ENCODE measurements around the gene IFITM10. TPM values are rescaled to one million over a fixed set of nuclear protein-coding genes. Genes with fewer than 3 reads are reported as not detected.

The IFITM10 gene
- total RNA-seq, 1 donor from 2014 or later = 4.9 TPM

GRCh38 chr11:1791912-1792311, 41.5 kb upstream of the IFITM10 start:
- no peaks in the 10 kb centered on the region for H3K9me3 ChIP-seq
- peaks cover 2% of the 10 kb centered on the region for H3K4me1 ChIP-seq
- no peak overlapping the region for H3K27ac ChIP-seq
- H3K36me3 ChIP-seq = no peaks in the 10 kb centered on the region
- no peak for DNase-seq (ENCODE audit: extremely low spot score in 2 of 2)
- no peaks in the 10 kb centered on the region for H3K27me3 ChIP-seq
- no peak overlapping the region for H3K4me3 ChIP-seq
- intact Hi-C loops (cut with DNase I) = no loop called here
- TF ChIP-seq POLR2AphosphoS5 (IDR thresholded peaks at IDR 0.05; ENCODE audit: insufficient read depth in 1 of 2, low read depth in 1 of 2) = no peak
- no peak for TF ChIP-seq CTCF (IDR thresholded peaks at IDR 0.05)
- TF ChIP-seq POLR2A (IDR thresholded peaks at IDR 0.05) = no peak

GRCh38 chr11:1786466-1786865, 36.1 kb upstream of the IFITM10 start:
- intact Hi-C loops (cut with DNase I) = no loop called here
- DNase-seq (ENCODE audit: extremely low spot score in 2 of 2) = no peak
- H3K36me3 ChIP-seq = no peaks in the 10 kb centered on the region
- H3K27me3 ChIP-seq = no peaks in the 10 kb centered on the region
- H3K9me3 ChIP-seq = no peaks in the 10 kb centered on the region
- no peak overlapping the region for H3K4me3 ChIP-seq
- no peaks in the 10 kb centered on the region for H3K4me1 ChIP-seq
- H3K27ac ChIP-seq = no peak overlapping the region
- no peak for TF ChIP-seq POLR2AphosphoS5 (IDR thresholded peaks at IDR 0.05; ENCODE audit: insufficient read depth in 1 of 2, low read depth in 1 of 2)
- no peak for TF ChIP-seq POLR2A (IDR thresholded peaks at IDR 0.05)
- no peak for TF ChIP-seq CTCF (IDR thresholded peaks at IDR 0.05)

- Histone ChIP-seq H3K36me3 (no peaks in the 10 kb centered on the region), H3K27me3 (no peaks in the 10 kb centered on the region), H3K4me3 (no peak overlapping the region), H3K4me1 (no peaks in the 10 kb centered on the region), H3K9me3 (no peaks in the 10 kb centered on the region), H3K27ac (no peak overlapping the region)
- DNase-seq (ENCODE audit: extremely low spot score in 2 of 2) = no peak
- TF ChIP-seq POLR2A (IDR thresholded peaks at IDR 0.05) (no peak), POLR2AphosphoS5 (IDR thresholded peaks at IDR 0.05; ENCODE audit: insufficient read depth in 1 of 2, low read depth in 1 of 2) (no peak), CTCF (IDR thresholded peaks at IDR 0.05) (no peak)
- intact Hi-C loops (cut with DNase I) = no loop called here
Measured at GRCh38 chr11:1785749-1786413, 35.5 kb upstream of the IFITM10 start.

- H3K36me3 ChIP-seq = no peaks in the 10 kb centered on the region
- no peaks in the 10 kb centered on the region for H3K9me3 ChIP-seq
- no peak for TF ChIP-seq POLR2A (IDR thresholded peaks at IDR 0.05)
- TF ChIP-seq CTCF (IDR thresholded peaks at IDR 0.05) = no peak
- no peak for TF ChIP-seq POLR2AphosphoS5 (IDR thresholded peaks at IDR 0.05; ENCODE audit: insufficient read depth in 1 of 2, low read depth in 1 of 2)
- no peak for DNase-seq (ENCODE audit: extremely low spot score in 2 of 2)
- H3K27me3 ChIP-seq = no peaks in the 10 kb centered on the region
- no peak overlapping the region for H3K27ac ChIP-seq
- no peak overlapping the region for H3K4me3 ChIP-seq
- no peaks in the 10 kb centered on the region for H3K4me1 ChIP-seq
- intact Hi-C loops (cut with DNase I) = no loop called here
Measured at GRCh38 chr11:1784761-1785650, 34.6 kb upstream of the IFITM10 start.
